GM23338 (cell line): Measurements from ENCODE around the gene LMLN.

ENCODE experiments used
- CREB1 ChIP-seq: fragments of 250-450 bp; sonication (Bioruptor Pico); IDR thresholded peaks from 2 replicates; pipeline ENCODE4 v1.5.0; 2020; ENCODE audit warnings: low read depth, mild to moderate bottlenecking, moderate library complexity
- CTCF ChIP-seq, 2 experiments: fragments of 200-600 bp in 1 of 2; sonication (generic) in 1 of 2; conservative IDR thresholded peaks; 2 replicates each; pipeline versions ENCODE4 v1.5.1 to v1.6.1; 2016 to 2017; ENCODE audit warnings: antibody characterized with exemption in 2 of 2, low read depth in 2 of 2, mild to moderate bottlenecking in 2 of 2, moderate library complexity in 1 of 2
- JUNB ChIP-seq: IDR thresholded peaks from one replicate; pipeline ENCODE4 v1.6.1; 2016; ENCODE audit warnings: antibody characterized with exemption; ENCODE audit not compliant: unreplicated experiment
- POLR2AphosphoS5 ChIP-seq: IDR thresholded peaks from 2 replicates; pipeline ENCODE4 v1.6.1; 2016; ENCODE audit warnings: antibody characterized with exemption, low read depth
- STAT1 ChIP-seq: IDR thresholded peaks from one replicate; pipeline ENCODE4 v1.6.1; 2016; ENCODE audit warnings: antibody characterized with exemption; ENCODE audit not compliant: unreplicated experiment

GRCh38 chr3:198080521-198081384 lies 120.7 kb downstream of the LMLN start:
- peak; percentile 41 to 63 for TF ChIP-seq CTCF (conservative IDR thresholded peaks at IDR 0.05; ENCODE audit: low read depth in 2 of 2)
- no peak for TF ChIP-seq POLR2AphosphoS5
- no peak for TF ChIP-seq CREB1 (CRISPR knock-in tag)
- TF ChIP-seq STAT1 = no peak
- TF ChIP-seq JUNB = no peak
